ENCODE data around the gene SLX9.
"Not testable (repeated sequence)": the region's sequence is repeated elsewhere in the genome, so short reads cannot be mapped to it uniquely, and the experiment has no call there.

SLX9 gene

GRCh38 chr21:44916965-44917364 is 22.9 kb upstream of the SLX9 start:
- DNase-seq (ENCODE audit: low read depth in 2 of 2), result no peak

- DNase-seq (ENCODE audit: low read depth in 2 of 2), result no peak
Observed at GRCh38 chr21:44917446-44918106, 22.3 kb upstream of the SLX9 start.

- no peak for DNase-seq (ENCODE audit: low read depth in 2 of 2)
Observed at GRCh38 chr21:44918107-44918470, 21.7 kb upstream of the SLX9 start.

GRCh38 chr21:44918581-44919033 is 21.2 kb upstream of the SLX9 start:
- DNase-seq (ENCODE audit: low read depth in 2 of 2), result no peak

- no peak for DNase-seq (ENCODE audit: low read depth in 2 of 2)
Observed at GRCh38 chr21:44919111-44919912, 20.5 kb upstream of the SLX9 start.

- no peak for DNase-seq (ENCODE audit: low read depth in 2 of 2)
Observed at GRCh38 chr21:44919913-44920693, 19.7 kb upstream of the SLX9 start.

- peak; percentile 41 to 58 for DNase-seq (ENCODE audit: low read depth in 2 of 2)
Observed at GRCh38 chr21:44920694-44921604, 18.9 kb upstream of the SLX9 start, which contains the start of gene ITGB2. ITGB2 (minus strand) TSS chr21:44920899; CDS start chr21:44910782, 10,117 bp downstream.

- no peak for DNase-seq (ENCODE audit: low read depth in 2 of 2)
Observed at GRCh38 chr21:44921928-44922327, 17.9 kb upstream of the SLX9 start.

GRCh38 chr21:44923480-44924084 is 16.2 kb upstream of the SLX9 start:
- DNase-seq (ENCODE audit: low read depth in 2 of 2), result no peak

GRCh38 chr21:44924606-44925377 is 15.0 kb upstream of the SLX9 start:
- DNase-seq (ENCODE audit: low read depth in 2 of 2), result no peak

GRCh38 chr21:44925378-44925755 is 14.5 kb upstream of the SLX9 start:
- DNase-seq (ENCODE audit: low read depth in 2 of 2), result no peak

GRCh38 chr21:44926331-44927101 is 13.3 kb upstream of the SLX9 start:
- no peak for DNase-seq (ENCODE audit: low read depth in 2 of 2)

- DNase-seq (ENCODE audit: low read depth in 2 of 2), result no peak
Observed at GRCh38 chr21:44927259-44927586, 12.6 kb upstream of the SLX9 start.

- peak; percentile 94 to 95 for DNase-seq (ENCODE audit: low read depth in 2 of 2)
Observed at GRCh38 chr21:44927587-44928461, 12.0 kb upstream of the SLX9 start.

GRCh38 chr21:44928500-44929241 is 11.2 kb upstream of the SLX9 start:
- not testable (repeated sequence) for DNase-seq (ENCODE audit: low read depth in 2 of 2)

- no peak for DNase-seq (ENCODE audit: low read depth in 2 of 2)
Observed at GRCh38 chr21:44929242-44929798, 10.5 kb upstream of the SLX9 start.

GRCh38 chr21:44929799-44930542 is 9.9 kb upstream of the SLX9 start:
- DNase-seq (ENCODE audit: low read depth in 2 of 2), result no peak
